KG1 (cell line): ENCODE results near the gene ALPL.

ENCODE experiments used
- DNase-seq: peaks from one replicate; lab custom pipeline; 2025; lab: John Stamatoyannopoulos, UW

Gene ALPL

DNA sequence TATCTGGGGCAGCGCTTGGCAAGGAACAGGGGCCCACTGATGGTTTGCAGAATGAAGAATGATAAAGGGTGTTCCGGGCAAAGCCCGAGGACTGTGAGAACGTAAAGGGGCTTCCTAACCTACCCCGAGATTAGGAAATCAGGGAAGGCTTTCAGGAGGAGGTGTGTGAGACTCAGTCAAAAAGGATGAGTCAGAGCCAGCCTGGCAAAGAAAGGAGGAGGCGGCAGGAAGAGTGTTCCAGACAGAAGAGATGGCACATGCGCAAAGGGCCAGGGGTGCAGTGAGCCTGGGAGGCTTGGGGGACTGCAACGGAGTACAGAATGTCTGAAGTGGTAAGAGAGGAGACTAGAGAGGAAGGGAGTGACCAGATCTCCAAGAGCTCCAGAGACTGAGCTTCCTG, 89.7 kb downstream of the ALPL start:
- DNase-seq: no peak

DNA sequence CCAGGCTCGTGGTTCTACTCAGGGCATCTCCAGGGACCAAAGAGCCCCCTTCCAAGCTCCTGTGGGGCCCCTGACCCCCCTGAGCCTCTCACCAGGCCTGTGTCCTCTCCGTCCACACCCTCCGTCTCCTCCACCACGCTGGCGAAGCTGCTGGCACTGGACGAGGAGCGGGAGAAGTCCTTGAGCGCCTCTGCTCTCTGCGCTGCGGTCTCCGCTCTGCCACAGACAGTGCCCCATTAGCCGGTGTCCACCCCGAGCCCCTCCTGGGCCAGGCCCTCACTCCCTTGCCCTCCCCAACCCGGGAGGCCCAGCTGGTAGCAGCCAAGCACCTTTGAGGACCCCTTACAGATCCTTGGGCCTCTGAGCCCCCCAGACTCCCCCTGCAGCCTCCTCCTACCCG, 90.2 kb downstream of the ALPL start:
- DNase-seq: no peak

DNA sequence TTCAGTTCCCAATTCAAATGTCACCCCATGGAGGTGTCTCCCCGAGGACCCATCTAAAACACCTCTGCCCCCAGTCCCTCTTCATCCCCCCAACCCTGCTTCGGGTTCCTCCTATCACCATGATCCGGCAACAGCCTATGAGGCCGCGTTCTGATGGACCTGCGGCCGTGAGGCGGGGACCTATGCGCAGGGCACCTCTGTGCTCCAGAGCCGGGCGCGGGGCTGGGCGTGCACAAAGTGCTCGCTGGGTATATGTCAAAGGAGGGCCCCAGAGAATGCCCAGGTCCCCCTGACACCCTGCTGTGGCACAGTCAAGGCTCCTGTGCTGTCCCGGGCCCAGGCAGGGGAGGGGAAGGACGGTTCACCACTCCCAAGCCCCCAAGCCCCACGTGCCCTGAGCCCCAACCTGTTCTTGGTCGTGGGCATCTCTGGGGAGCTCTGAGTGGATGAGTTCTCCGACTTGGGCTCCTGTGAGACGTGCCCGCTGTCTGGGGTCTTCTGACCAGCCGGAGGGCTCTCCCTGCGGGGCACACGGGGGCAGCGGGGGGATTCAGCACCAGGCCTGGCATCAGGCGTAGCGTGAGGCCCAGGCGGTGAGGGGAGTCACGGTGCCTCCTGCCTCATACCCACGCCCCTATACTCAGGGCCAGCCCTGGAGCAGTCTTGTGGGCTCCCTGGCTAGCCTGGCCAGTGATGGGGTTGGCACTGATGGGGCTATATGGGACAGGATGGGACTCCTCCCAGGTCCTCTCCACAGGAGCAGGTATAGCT, 92.2 kb downstream of the ALPL start:
- no peak for DNase-seq

DNA sequence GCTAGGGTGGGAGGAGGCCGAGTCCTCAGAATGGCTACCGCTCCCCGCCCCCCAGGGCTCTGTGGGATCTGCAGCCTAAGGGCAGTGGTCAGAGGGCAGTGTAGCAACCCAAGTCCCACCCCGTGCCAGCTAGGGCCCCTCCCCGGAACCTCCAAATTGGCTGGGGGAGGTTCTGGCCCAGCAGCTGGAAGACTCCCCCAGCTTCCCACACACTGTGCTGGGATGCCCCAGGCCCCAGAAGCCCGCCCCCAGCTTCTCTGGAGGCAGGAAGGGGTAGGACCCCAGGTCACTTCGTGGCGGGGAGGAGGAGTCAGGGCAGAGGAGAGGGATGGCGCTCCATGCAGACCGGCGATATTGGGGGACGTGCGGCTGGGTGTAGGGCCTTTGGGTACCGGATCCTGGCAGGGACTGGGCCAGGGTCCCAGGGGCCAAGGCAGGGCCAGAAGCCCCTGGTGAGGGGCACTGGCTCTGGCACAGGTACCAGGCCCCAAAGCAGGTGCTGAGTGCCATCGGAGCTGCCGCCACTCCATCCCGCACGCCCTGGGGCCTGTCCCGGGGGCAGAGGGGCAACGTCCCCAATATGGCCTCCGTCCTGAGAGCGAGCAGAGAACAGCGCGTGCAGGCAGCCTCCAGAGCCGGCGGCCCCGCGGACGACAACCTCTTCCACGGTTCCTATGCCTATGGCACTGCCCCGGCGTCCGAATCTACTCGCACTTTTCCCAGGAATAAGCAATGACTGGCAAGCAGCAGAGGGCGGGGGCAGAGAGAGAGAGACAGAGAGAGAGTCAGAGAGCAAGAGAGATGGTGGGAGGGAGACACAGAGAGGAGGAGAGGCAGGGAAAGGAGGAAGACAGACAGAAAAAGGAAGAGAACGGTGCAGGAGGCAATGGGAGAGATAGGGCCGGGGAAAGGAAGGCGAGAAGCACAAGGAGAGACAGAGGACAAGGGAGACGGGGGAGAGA, 94.2 kb downstream of the ALPL start:
- DNase-seq: no peak

DNA sequence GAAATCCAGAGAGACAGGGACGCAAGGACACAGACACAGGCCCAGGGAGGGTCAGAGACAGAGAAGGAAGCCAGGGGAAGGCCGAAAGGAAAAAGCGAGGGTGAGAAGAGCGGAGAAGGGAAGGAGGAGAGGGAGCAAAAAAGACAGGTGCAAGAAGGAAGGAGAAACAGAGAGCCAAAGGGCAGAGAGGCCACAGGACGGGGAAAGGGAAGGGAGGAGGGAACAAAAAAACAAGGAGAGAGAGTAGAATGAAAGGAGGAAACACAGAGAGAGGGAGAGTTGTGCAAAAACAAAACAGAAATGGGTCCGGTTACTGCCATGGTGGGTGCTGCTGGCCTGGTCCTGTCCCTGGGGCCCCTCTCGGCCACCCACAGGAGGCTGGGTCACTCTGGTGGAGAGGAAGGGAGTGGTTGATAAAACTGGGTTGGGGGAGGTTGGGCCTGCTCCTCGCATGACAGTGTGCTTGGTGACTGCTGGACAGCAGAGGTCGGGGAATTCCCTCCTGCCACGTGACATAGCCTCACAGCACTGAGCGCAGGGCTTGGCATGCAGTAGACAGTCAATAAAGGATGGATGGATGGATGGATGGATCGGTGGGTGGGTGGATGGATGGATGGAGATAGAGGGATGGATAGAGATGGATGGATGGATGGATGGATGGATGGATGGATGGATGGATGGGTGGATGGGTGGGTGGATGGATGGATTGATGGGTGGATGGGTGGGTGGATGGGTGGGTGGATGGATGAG, 95.2 kb downstream of the ALPL start:
- no peak for DNase-seq

DNA sequence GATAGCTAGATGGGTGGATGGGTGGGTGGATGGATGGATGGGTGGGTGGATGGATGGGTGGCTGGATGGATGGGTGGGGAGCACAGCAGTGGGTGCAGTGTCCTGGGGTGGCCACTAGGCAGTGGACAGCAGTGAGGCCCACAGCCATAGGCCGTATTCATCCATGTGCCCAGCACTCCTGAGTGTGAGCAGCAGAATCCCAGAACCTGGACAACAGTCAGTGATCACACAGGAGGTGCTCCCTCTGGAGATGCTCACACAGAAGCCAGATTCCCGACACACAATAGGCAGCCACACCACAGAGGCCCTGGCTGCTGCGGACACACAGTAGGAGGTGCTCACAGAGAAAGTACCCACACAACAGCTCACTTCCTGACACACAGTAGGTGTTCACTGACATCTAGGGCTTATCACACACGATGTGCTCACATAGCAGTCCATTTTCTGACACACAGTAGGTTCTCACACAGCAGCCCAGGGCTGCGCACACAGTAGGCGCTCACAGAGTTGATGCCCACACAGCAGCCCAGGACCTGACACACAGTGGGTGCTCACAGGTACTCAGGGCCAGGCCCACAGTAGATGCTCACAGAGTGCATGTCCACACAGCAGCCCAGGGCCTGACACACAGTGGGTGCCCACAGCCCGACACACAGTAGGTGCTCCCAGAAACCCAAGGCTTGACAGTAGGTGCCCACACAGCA, 95.9 kb downstream of the ALPL start:
- no peak for DNase-seq

DNA sequence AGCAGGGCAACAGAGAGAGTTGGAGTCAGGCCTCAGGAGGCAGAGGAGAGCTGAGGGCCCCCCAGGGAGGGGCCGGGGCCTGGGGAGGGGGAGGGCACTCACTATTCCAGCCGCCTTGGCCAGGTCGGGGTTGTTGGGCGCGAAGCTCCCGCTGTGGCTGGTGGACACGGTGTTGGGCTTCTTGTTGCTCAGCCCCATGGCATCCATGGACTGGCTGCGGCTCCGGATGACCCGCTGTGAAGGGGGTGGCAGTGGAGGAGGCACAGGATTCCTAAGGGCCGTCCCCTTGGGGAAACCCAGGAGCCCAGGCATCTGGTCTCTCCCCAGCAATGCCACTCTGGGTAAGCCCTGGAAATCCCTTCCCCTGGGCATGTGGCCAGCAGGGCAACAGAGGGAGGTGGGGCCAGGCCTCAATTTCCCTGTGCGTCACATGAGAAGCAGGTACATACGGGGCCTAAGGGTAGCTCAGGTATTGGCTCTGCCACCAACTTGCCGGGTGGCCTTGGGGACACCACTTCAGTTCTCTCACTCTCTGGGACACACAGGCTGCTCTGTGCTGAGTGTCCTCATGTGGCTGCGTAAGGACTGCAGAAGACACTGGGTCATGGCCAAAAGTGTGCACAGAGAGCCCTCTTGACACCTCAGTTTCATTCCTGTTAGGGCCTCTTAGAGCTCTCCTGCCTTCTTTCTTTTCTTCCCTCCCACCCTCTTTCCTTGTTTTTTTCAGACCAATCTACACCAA, 96.9 kb downstream of the ALPL start:
- no peak for DNase-seq

DNA sequence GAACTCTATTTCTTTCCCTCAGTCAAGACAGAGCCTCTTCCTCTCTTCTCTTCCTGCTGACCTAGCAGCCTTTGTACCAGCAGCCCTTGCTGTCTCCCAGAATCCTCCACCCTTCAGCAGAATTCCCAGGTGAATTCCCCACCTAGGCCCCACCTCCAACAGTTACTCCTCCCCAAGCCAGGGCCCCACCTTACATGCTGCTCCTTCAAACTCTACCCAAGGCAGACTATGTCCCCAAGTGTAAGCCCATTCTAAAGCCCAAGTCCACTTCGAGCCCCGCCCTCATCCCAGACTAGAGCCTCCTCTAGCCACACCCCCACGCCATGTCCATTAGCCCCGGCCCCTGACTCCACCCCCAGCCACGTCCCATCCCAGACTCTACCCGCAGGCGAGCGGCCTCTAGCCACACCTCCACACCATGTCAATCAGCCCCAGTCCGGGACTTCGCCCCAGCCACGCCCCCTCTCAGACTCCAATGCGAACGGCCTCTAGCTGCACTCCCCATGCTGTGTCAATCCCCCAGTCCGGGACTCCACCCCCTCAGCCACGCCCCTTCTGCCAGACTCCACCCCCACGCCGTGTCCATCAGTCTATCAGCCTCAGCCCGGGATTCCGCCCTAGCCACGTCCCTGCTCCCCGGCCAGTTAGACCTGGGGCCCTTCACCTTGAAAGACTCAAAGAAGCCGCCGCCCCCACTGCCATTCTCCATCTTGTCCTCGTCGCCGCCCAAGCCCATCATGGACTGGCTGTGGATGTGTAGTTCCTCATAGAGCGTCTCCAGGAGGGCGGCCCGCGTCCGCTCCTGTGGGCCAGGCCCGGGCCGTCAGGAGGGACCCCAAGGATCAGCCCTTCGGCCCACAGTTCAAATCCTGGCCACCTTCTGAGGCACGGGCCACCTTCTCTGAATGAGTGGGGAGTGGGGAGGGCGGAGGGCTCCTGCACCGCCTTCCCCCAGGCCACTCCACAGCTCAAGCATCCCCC, 98.6 kb downstream of the ALPL start:
- DNase-seq: no peak

DNA sequence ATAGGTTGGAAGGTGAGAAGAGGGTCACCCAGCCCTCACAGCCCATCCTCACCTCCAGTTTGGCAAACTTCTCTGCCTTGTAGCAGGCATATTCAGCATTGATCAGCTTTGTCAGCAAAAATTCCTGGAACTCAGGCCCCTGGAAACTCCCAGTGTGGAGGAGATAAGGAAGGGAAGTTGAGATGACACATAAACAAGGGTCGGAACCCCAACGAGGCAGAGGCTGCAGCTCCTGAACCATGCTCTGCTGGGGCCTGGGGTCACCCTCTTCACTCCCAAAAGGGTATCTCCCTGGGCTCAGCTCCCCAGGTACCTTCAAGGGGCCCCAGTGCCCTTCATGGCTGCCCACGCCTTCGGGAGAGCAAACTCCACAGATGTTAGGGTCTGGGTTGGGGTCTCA, 99.6 kb downstream of the ALPL start:
- DNase-seq: no peak

DNA sequence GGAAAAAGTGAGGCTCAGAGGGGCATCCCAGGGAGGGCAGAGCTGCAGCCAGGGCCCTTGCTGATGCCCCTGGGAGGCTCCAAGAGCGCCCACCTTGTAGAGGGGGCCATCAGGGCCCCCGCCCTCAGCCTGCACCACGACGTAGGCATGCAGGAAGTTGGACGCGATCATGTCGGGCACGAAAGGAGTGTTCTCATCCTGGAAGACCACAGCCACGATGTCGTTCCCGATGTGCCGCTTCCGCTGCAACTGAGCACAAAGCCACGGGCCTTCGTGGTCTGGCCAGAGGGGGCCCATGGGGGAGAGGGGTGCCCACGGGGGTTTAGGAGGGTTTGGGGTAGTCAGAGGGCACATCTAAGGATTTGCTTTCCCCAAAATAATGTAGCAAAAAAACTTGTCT, 100.8 kb downstream of the ALPL start:
- no peak for DNase-seq

DNA sequence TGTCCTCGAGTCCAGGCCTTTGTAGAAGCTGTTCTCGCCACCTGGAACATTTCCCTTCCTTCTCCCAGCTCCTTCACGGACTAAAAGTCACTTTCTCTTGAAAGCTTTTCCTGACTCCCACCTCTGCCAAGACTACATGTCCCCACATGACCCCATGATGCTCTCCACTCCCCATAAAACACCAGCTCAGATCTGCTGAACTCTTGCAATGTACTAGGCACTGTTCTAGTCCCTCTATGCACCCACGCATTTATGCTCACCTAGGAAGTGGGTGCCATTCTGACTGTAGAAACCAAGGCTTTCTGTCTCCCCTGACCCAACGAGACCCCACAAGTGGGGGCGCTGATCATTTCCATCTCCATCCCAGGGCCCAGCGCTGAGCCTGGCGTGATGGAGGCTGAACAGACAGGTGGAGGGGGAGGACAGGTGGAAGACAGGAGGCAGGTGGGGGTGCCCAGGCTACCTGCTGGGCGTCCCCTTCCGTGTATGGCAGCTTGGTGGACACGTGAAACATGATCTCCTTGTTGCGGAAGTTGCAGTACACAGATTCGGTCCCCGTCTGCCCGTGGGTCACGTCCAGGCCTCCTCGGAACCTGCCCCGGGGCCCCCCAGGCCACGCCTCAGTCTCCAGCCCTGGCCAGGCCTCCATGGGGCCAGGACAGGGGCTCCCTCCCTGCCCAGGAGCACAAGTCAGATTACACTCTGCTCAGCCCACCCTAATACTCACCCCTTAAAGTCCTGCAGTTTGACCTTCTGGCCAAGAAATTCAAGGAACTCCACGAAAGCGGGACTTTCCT, 102.0 kb downstream of the ALPL start:
- DNase-seq: no peak

DNA sequence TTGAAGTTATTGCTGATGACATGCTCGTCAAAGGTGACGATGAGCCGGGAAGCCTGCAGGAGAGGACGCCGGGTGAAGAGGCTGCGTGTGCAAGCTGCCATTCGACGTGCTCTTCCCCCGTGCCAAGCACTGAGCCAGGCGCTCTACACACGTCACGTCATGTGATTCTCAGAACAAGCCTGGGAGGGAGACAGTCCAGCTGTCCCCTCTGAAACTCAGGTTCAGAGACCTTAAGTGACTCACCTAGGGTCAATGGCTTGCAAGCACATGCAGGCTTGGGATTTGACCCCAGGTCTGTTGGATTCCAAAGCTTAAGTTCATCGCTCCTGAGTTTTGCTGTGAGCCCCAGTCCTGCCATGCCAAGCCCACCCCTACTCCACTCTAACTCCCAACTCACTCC, 102.8 kb downstream of the ALPL start:
- DNase-seq: no peak

DNA sequence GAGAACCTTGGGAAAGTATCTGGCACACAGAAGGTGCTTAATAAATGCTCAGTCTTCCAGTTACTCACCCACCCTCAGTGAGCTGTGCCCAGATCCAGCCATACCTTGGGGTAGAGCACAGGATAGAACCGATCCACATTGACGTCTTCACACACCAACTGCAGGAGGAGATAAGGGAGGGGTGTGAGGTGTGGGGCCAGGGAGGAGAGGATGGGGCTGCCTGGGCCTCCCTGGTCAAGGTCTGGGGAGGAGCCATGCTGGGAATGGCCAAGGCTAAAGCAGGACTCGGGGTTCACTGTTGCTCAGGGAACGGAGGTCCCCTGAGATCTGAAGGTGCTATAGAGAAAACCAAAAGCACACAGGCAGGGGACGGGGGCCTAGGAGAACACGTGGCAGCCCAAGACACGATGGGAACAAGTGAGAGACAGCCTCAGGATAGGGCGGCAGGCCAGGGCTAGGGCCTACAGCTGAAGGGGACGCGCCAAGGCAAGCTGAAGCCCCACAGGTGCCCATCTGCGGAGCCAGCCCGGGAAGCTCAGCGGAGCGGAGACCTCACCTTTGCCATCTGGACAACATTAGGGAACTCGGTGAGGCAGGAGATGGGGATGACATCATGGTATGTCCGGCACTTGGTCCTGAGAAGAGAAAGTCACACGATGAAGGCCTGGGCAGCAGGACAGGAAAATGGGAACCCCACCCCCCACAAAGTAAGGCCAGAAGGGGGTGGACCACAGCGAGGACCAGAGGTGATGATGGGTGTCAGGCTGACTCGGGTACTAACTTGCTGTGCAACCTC, 104.0 kb downstream of the ALPL start:
- DNase-seq: no peak

DNA sequence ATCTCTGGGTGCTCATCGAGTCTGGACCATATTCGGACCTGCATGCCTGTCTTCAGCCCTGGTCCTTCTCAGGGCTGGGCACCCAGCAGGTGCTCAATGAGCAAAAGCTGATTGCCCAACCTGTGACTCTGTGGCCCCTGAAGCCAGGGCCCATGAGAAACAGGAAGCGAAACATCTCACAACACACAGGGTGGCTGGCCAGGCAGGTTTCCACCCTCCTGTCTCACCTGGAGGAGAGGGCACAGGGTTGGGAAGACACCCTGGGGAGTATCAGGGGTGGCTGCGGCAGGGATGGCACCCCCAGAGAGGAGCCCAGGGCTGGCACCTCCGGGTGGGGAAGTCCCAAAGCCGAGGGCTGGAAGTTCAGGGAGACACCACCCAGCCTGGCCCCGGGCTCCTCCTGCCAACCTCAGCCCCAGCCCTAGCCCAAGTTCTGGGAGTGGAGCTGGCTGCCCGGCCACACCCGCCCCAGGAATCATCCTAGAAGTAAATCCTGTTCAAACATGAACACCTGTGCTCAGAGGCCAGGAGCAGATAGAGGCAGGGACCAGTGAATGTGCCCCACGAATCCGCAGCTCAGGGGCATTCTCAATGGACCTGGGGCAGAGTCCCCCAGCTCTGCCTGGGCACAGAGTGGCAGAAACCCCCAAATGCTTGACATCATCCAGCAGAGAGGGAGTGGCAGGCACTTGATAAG, 105.3 kb downstream of the ALPL start:
- DNase-seq: no peak

DNA sequence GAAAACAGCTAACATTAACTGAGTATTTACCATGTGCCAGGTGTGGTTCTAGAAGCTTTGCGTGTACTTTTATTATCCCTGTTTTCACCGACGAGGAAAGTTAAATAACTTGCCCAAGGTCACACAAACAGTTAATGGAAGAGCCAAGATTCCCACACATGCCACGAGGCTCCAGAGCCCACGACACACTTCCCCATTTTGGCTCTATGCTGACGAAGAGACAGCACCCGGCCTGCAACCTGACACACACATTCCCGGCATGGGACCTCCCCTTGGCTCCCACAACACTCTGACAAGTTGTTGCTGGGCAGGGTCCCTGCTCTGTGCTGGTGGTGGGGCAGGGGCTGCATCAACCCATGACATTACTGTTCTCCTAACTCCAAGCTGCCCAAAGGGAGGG, 107.1 kb downstream of the ALPL start:
- no peak for DNase-seq

DNA sequence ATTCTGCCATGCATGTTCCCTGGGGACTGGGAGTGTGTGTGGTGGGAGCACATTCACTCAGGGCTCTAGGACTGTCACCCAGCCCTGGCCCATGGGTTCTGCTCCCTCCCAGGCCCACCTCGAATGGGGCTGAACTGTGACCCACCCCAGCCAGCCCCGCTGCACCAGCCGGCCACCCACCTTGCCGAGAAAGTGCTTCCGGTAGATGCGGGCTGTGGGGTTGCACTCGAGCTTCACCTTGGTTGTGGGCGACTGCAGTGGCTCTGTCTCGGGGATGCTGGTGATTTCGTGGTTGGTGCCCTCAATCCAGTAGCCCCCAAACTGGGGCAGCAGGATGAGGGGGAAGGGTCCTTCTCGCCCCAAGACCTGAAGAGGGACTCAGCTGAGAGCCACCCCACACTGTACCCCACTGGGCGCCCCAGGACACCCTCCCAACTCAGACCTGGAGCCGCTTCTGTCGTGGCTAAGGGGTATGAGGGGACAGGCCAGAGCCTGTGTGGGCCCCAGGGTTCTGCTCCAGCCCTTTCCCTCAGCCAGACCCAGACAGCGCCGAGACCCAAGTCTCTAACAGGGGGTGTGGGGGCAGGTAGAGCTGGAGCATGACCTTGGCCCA, 108.0 kb downstream of the ALPL start:
- DNase-seq: no peak

DNA sequence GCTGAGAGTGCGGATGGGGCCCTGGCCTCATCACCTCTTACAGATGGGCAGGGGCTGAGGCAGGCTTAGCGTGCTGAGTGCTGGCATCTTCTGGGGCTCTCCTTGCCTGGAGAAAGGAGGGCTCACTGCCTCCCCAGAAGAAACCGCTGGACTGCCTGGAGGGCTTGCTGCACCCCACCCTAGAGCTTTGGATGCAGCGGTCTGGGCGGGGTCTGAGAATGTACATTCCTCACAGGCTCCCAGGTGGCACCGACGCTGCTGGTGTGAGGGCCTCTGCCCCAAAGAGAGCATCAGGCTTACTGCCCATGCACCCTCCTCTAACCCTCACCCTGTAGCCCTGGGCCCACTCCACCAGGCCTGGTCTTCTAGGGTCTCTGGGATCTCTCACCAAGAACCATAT, 108.8 kb downstream of the ALPL start:
- no peak for DNase-seq
